HK-2 (cell line): ENCODE measurements around the gene TNFRSF13B.
"Not testable (repeated sequence)": the region's sequence is repeated elsewhere in the genome, so short reads cannot be mapped to it uniquely, and the experiment has no call there.

ENCODE experiments used
- DNase-seq: peaks from one replicate; pipeline ENCODE4 v3.0.0-alpha.2; 2018; ENCODE audit not compliant: unreplicated experiment

TNFRSF13B gene

DNA sequence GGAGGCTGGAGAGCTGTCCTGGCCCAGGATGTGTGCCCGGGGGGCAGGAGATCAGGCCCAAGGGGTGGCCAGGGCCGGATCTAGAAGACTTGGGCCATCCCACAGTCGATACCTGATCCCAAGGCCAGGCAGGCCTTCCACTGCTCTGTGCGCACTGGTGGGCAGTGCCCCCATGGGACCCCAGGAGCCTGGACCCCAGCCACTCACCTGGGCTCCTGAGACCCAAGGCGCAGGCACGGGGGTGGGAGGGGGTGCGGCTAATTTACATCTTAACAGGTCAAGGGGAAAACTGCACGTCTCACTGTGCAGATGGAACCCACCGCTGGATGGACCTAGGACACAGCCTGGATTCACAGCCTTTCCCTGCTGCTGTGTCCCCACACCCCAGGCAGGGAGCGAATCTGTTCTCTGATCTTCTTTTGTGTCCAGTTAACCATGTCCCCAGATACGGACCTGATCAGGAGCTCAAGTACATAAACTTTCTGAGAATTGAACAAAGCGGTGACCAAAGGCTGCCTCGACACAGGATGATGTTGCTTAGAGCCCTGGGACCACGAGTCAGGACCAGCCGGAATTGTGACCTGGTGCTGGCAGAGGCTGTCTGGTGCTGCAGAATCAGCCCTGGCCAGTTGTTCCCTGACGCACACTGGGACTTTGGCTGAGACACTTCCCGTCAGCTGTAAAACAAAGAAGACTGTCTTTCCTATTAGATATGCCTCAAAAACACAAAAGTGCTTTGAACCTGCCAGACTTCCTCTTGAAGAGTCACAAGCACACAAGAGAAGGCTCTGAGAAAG is 60.6 kb downstream of the TNFRSF13B start:
- no peak for DNase-seq

DNA sequence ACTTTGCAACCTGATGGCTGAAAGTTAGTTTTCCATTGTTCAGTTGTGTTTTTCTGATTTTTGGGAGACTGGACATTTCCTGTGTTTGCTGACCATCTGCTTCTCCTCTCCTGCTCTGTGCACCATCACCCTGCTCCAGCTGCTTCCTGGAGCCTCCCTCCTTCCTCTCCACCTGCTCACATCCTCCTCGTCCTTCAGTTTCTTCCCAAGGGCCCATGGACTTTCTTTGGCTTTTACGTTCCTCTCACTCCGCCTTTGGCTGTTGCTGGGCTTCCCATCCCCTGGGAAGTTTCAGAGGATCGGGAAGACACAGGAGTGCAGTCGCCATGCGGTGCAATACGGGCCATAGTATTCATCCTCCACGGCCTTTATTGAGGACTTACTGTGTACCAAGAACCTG is 61.6 kb downstream of the TNFRSF13B start:
- no peak for DNase-seq

DNA sequence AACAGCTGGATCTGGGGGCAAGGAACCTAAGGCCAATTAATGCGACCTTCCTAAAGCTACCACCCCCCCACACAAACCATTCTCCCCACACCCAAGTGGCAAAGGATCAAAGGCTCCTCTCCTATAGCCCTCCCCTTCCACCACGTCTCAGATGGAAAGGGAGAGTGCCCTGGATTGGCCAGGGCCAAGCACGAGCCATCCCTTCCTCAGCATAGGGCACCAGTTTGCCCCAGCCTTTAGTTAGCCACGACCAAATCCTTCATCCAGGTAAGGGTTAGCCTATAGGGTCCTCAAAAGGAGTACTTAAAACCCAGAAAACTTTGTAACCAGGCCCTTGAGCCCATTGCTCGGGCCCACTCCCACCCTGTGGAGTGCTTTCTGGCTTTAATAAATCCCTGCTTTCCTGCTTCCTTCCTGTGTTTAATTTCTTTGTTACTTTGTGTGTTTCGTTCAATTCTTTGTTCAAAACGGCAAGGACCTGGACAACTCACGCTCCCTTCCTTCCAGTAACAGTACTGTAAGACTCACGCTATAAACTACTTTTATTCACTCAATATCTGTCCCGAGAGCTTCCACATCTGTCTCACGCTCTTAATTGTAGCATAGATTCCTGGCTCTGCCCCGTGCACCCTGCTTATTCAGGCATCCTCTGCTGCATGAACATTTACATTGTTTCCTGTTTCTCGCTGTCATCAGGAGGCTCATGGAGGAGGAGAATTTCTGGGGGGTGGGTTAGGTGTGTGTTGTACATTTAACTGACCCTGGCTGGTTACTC is 62.3 kb downstream of the TNFRSF13B start:
- DNase-seq, result no peak

DNA sequence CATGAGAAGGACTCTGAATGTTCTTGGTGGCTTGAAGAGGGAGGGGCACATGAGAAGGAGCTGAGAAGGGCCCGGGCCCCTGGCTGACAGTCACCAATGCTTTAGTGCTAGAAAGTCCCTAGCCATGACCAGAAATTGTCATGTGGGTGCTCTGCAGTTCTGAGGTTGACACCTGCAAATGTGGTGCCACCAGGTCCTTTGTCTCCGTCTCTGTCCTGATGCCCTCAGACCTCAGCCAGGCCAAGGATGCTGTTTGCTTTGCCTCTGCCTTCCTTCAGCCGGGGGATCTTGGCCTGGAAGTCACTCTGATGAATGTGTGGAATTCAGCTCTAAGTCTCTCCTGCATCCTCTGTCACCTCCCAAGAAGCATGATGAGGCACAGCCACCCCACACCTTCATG is 63.6 kb downstream of the TNFRSF13B start:
- no peak for DNase-seq

DNA sequence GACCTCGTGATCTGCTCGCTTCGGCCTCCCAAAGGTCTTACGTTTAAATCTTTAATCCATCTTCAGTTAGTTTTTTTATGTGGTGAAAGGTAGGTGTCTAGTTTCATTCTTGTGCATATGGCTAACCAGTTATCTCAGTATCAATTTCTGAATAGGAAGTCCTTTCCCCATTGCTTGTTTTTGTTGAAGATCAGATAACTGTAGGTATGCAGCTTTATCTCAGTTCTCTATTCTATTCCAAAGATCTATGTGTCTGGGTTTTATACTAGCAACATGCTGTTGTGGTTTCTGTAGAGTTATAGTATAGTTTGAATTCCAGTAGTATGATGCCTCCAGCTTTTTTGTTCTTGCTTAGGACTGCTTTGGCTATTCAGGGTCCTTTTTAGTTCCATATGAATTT is 65.2 kb downstream of the TNFRSF13B start:
- DNase-seq, result no peak

DNA sequence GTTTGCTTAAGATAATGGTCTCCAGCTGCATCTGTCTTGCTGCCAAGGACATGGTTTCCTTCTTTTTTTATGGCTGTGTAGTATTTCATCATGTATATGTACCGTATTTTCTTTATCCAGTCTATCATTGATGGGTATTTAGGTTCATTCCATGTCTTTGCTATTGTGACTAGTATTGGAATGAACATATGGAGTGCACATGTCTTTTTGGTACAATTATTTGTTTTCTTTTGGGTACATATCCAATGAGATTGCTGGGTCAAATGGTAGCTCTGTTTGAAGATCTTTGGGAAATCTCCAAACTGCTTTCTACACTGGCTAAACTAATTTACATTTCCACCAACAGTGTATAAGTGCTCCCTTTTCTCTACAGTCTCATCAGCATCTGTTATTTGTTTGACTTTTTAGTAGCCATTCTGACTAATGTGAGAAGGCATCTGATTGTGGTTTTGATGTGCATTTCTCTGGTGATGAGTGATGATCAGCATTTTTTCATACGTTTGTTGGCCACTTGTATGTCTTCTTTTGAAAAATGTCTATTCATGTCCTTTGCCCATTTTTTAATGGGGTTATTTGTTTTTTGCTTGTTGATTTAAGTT is 66.2 kb downstream of the TNFRSF13B start:
- no peak for DNase-seq

DNA sequence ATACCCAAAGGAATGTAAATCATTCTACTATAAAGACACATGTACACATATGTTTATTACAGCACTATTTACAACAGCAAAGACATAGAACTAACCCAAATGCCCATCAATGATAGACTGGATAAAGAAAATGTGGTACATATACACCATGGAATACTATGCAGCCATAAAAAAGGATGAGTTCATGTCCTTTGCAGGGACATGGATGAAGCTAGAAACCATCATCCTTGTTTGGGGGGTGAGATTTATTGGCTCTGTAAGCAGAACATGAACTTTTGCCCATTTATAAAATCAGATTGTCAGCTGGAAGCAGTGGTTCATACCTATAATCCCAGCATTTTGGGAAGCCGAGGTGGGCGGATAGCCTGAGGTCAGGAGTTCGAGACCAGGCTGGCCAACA is 68.8 kb downstream of the TNFRSF13B start:
- DNase-seq, result not testable (repeated sequence)

DNA sequence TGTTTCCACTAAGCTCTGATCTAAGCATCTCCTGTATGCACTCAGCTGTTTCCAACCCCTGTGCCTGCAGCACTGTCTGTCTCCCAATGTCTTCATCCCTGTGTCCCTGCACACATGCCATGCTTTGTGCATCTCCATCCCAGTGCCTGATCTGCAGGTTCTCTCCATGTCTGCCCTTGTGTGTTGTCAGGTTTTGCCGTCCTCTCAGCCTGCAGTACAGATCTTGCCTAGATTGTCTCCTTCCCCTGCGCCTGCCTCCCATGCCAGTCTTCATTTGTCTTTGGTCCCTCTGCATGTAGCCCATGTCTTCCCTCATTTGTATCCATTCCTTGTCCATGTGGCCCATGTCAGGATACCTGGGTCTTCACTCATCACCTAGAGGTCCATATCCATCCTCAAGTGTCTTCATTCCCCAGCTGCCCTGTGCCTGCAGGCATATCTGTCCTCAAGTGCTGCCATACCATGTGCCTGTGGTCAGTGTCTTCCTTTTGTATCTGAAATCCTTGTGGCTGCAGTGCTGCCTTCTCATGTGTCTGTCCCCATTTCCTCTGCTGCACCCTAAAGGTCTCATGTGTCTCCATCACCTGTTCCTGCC is 71.5 kb downstream of the TNFRSF13B start:
- no peak for DNase-seq

DNA sequence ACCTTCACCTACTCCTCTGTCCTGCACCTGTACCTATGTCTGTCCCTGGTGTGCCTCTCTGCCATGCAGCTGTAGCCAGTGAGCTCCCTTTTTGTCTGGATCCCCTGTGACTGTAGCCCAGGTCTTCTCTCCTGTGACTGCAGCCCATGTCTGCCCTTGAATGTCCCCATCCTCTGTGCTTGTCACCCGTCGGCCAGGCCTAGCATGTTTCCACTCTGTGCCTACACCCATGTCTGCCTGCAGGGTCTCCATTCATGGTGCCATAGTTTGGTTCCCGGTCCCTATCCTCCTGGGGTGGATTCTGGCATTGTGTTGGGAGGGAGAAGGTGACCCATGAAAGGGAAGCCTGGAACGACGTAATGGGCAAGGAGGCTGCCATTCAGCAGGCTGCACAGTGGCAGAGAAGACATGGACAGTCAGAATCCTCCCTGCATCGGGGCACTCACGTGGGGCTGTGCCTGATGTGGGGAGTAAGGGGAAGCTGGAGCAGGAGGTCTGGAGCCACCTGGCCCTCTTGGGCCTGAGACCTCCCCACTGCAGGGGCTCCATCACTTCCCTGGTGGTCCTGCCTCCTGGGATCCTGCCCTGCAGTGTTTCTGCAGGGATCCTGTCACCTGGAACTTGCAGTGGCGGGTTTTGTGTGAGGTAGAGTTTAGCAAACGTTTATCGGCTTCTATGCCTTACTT is 74.6 kb downstream of the TNFRSF13B start:
- not testable (repeated sequence) for DNase-seq

DNA sequence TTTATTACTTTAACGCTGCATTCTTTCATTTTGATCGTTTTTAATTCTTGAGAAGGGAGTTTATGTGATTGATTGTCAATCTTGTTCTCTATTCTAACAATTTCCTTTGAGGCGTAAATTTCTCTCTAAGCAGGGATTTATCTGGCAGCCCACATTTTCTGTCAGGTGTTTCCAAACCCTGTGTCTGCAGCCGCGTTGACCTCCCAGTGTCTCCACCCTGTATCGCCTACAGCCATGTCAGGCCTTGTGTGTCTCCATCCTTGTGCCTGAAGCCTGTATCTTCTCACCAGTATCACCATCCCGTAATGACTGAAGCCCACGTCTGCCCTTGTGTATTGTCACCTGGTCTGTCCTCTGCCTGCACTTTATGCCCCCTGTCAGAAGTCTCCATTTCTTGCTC is 75.7 kb downstream of the TNFRSF13B start:
- not testable (repeated sequence) for DNase-seq

DNA sequence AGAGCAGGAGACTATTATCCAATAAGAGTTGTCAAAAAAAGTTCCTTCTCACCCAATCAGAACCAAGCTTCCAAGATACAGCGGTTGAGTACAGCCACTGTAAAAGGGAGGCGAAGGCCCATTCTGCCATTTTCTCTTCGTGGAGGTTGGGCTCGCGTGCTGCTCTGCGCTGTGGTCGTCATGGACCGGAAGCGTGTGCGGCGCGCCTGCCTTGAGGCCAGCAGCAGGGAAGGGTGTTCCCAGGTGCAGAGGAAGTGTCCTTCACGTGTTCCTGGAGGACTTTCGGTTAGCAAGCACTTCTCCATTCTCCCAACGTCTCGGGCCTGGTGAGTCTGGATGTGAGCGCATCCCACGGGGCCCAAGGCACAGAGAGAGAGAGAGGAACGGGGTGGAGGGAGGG is 78.4 kb downstream of the TNFRSF13B start:
- DNase-seq, result not testable (repeated sequence)

DNA sequence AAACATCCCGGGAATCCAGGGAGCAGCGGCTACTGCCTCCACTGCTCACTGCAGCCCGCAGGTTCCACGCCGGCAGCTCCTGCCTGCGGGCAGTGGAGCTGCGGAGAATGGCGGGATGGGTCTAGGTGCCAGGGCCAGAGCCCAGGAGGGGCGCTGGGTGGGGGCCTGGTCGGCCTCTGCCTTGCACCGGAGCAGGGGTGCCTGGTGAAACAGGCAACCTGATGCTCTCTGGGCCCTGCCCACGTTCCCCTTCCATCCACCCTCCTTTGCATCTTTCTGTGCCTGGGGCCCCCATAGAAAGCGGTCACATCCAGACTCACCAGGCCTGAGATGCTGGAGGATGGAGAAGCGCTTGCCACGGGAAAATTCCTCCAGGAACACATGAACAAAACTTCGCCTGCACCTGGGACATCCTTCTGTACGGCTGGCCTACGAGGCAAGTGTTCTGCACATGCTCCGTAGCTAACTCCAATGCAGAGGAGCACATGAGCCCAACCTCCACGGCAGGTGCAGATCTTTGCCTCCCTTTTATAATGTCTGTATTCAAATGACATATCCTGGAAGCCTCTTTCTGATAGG is 79.0 kb downstream of the TNFRSF13B start:
- not testable (repeated sequence) for DNase-seq

DNA sequence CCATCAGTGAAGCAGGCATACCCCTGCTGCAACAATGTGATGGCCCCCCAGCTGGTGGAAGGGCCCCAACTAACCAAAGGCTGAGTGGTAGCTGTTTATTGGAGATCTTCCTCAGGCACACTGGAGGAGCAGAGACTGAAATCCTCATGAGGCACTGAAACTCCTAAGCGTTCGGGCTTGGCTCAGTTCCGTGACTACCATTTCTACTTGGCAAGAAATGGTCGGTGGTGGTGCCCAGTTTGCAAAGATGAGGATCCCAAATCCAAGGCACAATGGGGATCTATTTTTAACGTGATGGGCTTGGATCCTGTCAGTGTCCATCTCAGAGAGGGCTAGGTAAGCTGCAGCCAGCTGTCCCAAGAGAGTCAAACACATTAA is 82.8 kb downstream of the TNFRSF13B start:
- no peak for DNase-seq
